NCI-H128 (cell line): ENCODE measurements around the gene FOXP1.

ENCODE experiments used
- DNase-seq: peaks from one replicate; lab custom pipeline; 2025; ENCODE audit not compliant: unreplicated experiment; lab: John Stamatoyannopoulos, UW

Gene FOXP1

GRCh38 chr3:71380096-71380495 lies 203.4 kb downstream of the FOXP1 start:
- DNase-seq: no peak

DNA sequence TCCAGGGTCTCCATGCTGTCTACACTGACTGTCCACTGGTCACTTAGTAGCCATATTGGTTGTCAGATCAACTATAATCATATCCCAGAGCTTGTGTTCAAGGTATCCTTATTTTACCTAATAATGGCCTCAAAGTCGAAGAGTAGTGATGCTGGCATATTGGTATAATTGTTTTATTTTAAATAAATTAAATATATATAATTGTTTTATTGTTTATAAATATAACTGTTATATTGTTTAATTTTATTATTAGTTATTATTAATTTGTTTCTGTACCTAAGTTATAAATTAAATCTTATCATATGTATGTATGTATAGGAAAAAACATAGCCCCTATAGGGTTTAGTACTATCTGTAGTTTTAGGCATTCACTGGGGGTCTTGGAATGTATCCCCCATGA lies 205.0 kb downstream of the FOXP1 start:
- DNase-seq: no peak

DNA sequence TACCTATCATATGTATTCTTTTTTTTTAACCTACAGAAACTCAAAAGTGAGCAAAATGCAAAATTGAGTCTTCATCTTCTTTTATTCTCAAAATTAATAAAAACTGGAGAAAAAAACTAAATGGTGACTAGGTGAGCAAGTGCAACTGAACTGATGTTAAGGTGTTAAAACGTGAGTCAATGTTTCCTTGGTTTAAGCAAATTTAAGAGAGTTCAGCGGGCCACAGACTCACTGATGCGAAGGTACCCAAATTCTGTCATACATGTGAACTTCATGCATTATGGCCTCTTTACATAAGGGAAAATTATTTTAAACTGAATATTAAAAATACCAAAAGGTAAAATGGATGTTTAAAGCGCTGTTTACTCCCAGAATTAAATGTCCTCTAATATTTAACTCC lies 206.6 kb downstream of the FOXP1 start:
- no peak for DNase-seq

DNA sequence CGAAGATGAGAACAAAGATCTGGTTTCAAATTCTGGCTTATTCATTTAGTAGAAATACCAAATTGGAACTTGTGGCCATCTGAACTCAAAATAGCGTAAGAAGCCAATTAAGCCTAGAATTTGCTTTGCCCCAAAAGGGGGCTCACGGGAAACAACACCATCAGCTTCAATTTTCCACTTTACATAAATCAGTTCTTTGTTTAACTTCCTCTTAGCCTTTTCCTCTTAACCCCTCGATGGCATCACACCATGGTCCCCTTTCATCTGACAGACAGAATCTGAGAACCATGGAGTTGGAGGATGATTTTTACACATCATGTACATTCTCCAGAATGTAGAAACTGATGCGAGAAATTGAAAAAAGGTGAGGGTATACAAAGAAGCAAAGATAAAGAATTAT lies 207.0 kb downstream of the FOXP1 start:
- DNase-seq: no peak

GRCh38 chr3:71374582-71374981 lies 208.9 kb downstream of the FOXP1 start:
- no peak for DNase-seq

- no peak for DNase-seq
Measured at GRCh38 chr3:71372911-71373637, 210.5 kb downstream of the FOXP1 start.

- no peak for DNase-seq
Measured at GRCh38 chr3:71372241-71372768, 211.2 kb downstream of the FOXP1 start.

DNA sequence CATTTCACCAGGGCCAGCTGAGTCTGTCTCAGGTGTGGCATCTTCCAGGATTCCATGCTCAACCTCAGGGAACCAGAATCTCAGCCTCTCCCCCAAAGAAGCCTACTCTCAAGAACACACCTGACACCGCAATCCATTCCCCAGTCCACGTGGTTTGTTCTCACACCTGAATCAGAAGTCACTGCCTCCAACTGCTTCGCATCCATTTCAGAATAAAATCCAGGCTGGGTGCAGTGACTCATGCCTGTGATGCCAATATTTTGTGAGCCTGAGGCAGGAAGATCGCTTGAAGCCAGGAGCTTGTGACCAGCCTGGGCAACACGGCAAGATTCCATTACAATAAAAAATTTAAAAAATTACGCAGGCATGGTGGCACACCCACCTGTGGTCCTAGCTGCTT lies 212.2 kb downstream of the FOXP1 start:
- DNase-seq: no peak

DNA sequence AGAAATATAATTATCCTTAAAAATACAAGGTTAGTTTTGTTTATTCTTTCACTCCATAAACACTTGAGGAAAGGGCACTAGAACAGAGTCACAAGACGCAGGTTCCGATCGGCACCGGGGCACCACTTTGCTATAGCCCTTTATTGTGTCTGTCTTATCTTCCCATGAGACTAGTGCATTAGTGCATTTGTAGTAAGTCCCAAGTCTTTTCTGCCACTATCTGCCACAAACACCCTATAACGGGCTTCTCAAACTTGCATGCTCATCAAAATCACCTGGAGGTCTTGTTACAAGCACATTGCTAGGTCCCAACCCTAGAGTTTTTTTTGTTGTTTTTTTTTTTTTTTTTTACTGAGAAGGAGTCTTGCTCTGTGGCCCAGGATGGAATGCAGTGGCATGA lies 213.1 kb downstream of the FOXP1 start:
- DNase-seq: no peak

- no peak for DNase-seq
Measured at GRCh38 chr3:71369701-71370391, 213.7 kb downstream of the FOXP1 start.

- no peak for DNase-seq
Measured at GRCh38 chr3:71366988-71367604, 216.4 kb downstream of the FOXP1 start.

DNA sequence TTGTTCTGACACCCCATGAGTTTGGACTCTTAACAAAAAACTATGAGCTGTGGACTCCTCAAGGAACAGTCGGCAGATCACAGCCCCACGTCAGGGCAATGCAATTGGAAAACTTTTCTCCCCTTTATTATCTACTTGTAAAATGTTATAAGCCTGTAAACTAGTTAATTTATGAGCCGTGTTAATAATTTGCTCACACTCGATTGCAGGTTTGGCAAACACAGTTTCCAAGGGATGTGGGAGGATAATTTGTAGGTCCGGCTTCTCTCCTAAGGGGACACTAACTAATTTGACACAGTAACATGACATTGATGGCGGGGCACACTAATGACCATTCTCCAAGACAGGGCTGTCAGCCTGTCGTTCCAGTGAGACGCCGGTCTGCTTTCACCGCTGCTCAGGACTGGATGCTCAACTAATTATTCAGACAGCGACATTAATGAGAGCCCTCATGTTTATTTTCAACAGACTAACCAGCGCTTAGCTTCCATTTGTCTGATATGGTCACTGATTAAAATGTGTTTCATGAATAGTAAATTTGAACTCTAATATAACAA lies 222.1 kb downstream of the FOXP1 start:
- DNase-seq: no peak

- no peak for DNase-seq
Measured at GRCh38 chr3:71360764-71361163, 222.8 kb downstream of the FOXP1 start.

- DNase-seq: no peak
Measured at GRCh38 chr3:71360180-71360579, 223.3 kb downstream of the FOXP1 start.

DNA sequence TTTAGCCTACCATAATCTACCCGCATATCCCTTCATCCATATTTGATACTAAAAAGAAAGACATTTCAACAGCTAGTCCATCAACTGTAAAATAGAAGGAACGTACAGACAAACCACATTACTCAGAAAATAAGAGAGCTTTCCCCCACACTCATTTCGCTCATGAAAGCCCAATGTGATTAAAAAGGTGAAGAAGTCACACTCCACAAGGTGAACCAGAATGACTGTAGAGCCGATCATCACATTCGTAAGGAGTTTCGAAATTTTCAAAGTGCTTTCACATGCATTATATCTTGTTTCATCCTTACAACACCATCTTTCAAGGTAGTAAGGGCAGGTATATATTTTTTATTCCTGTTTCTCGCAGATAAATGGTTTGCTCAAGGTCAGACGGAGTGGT lies 225.3 kb downstream of the FOXP1 start:
- DNase-seq: no peak

- no peak for DNase-seq
Measured at GRCh38 chr3:71356265-71356664, 227.3 kb downstream of the FOXP1 start.

GRCh38 chr3:71355862-71356261 lies 227.7 kb downstream of the FOXP1 start:
- no peak for DNase-seq

GRCh38 chr3:71355037-71355436 lies 228.5 kb downstream of the FOXP1 start:
- no peak for DNase-seq

GRCh38 chr3:71351403-71352149 lies 232.0 kb downstream of the FOXP1 start:
- no peak for DNase-seq

DNA sequence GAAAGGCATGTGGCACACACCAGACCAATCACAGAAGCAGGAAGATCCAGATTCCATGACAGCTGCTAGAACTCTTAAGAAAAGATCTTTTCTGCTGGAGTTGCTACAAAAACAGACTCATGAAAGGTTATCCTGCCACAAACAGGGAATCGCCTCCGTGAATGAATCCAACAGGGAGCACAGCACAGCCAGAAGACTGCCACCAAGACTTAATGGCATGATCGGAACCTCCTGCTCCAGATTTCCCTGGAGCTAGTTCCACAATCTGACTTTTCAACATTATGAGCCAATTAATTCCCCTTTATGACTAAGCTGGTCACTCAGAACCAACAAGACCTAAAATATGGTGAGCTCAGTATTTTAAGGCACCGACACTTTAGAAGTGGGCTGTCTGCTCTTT lies 232.5 kb downstream of the FOXP1 start:
- no peak for DNase-seq

- no peak for DNase-seq
Measured at GRCh38 chr3:71348831-71349230, 234.7 kb downstream of the FOXP1 start.
